Measurements from ENCODE around the gene TOLLIP. TPM values are rescaled to one million over a fixed set of nuclear protein-coding genes. Genes with fewer than 3 reads are reported as not detected.

The TOLLIP gene
- total and polyA plus RNA-seq, 9 of the 15 experiments (the other 6 are each of a cell fraction or from before 2014, with no cell fraction given): 0.23 to 22.8 (median 7.1) TPM

DNA sequence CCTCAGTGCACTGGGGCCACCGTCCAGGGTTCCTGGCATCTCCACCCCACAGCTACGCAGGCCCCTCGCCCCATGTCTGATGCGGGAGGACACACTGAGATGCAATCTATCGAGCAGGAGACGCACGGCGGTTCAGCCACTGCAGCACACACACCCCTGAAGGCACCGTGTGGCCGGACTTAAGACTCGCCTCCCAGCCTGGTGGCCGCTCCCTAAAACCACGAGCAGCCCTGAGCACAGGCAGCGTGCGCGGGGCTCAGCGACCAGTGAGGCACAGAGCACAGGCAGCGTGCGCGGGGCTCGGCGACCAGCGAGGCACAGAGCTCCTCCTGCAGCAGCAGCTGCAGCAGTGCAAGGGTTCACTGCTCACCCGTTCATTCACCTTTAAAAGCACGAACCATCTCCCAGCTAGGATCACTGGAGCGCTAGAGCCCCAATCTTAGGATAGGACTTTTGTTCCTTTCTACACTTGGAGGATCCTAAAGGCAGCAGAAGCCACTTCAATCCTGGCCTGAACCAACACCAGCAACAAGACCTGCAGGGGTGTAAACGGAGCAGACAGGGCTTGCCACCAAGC is 31.4 kb downstream of the TOLLIP start:
- CTCF ChIA-PET (ENCODE audit: low intra/inter-chr PET ratio): no interaction called here
- in situ Hi-C loops (cut with MboI) (no loop called here), intact Hi-C loops (cut with micrococcal nuclease) (no loop called here)
- H3K9me3 ChIP-seq (replicated peaks; ENCODE audit: control insufficient read depth, insufficient read depth, low read depth, low read length): no peaks in the 10 kb centered on the region
- peak overlapping the region in 1 of 2 experiments; percentile 19; a peak in 1 of 4 replicates for H3K9ac ChIP-seq (ENCODE audit: insufficient read depth in 1 of 2, low read depth in 2 of 2, low read length in 2 of 2)
- H3K4me3 ChIP-seq: no peak overlapping the region
- 60% methylated on average over 24 of the region's 27 CpGs for WGBS (ENCODE audit: insufficient coverage, low coverage, missing lambda C conversion rate)
- H3K4me1 ChIP-seq (replicated peaks in 1 of 2; ENCODE audit: control insufficient read depth in 2 of 2, insufficient read depth in 2 of 2, low read length in 2 of 2): peaks cover 0 to 16% of the 10 kb centered on the region in 2 experiments; a peak in 2 of 5 replicates
- H2AFZ ChIP-seq (ENCODE audit: low read depth, low read length): no peak overlapping the region
- FAIRE-seq (no peak), ATAC-seq (no peak), DNase-seq (ENCODE audit: extremely low read depth in 1 of 4, low spot score in 3 of 4) (no peak)
- peaks cover 28% of the 10 kb centered on the region; the same call in 2 of the 3 replicates for H3K36me3 ChIP-seq (ENCODE audit: control insufficient read depth, insufficient read depth, low read length)
- H3K79me2 ChIP-seq (ENCODE audit: control insufficient read depth, insufficient read depth, low read length): no peaks in the 10 kb centered on the region
- H3K4me2 ChIP-seq (ENCODE audit: insufficient read depth, low read length): no peak overlapping the region
- BruUV-seq (replicated peaks): no TSS peak
- H3K27me3 ChIP-seq (ENCODE audit: control insufficient read depth in 2 of 2, insufficient read depth in 2 of 2, low read length in 2 of 2): no peaks in the 10 kb centered on the region
- H4K20me1 ChIP-seq (replicated peaks; ENCODE audit: control insufficient read depth, insufficient read depth, low read length): no peaks in the 10 kb centered on the region
- no peak for TF ChIP-seq MCM5 (IDR thresholded peaks at IDR 0.05; ENCODE audit: low read depth)
- no peak for TF ChIP-seq CBX3 (IDR thresholded peaks at IDR 0.05; ENCODE audit: borderline replicate concordance in 1 of 2, low read length in 2 of 2)
- TF ChIP-seq TAF1 (IDR thresholded peaks at IDR 0.05; ENCODE audit: control insufficient read depth, extremely low read depth, insufficient read depth, low read length, severe bottlenecking): no peak
- TF ChIP-seq NBN (IDR thresholded peaks at IDR 0.05; ENCODE audit: low read depth): no peak
- no peak for TF ChIP-seq KLF6 (CRISPR knock-in tag; IDR thresholded peaks at IDR 0.05; ENCODE audit: borderline replicate concordance)
- no peak for TF ChIP-seq OTX1 (CRISPR knock-in tag; IDR thresholded peaks at IDR 0.05)
- TF ChIP-seq MED1 (CRISPR knock-in tag; IDR thresholded peaks at IDR 0.05; ENCODE audit: borderline replicate concordance): no peak
- TF ChIP-seq ZNF766 (CRISPR knock-in tag; conservative IDR thresholded peaks at IDR 0.05): no peak
- TF ChIP-seq E2F1 (CRISPR knock-in tag; IDR thresholded peaks at IDR 0.05): no peak
- TF ChIP-seq EGR1 (conservative IDR thresholded peaks at IDR 0.05): no peak
- TF ChIP-seq CXXC5 (CRISPR knock-in tag; IDR thresholded peaks at IDR 0.05): no peak
- no peak for TF ChIP-seq PTRF (tag; IDR thresholded peaks at IDR 0.05)
- TF ChIP-seq DLX4 (CRISPR knock-in tag; IDR thresholded peaks at IDR 0.05): no peak
- TF ChIP-seq, protein P1, sequence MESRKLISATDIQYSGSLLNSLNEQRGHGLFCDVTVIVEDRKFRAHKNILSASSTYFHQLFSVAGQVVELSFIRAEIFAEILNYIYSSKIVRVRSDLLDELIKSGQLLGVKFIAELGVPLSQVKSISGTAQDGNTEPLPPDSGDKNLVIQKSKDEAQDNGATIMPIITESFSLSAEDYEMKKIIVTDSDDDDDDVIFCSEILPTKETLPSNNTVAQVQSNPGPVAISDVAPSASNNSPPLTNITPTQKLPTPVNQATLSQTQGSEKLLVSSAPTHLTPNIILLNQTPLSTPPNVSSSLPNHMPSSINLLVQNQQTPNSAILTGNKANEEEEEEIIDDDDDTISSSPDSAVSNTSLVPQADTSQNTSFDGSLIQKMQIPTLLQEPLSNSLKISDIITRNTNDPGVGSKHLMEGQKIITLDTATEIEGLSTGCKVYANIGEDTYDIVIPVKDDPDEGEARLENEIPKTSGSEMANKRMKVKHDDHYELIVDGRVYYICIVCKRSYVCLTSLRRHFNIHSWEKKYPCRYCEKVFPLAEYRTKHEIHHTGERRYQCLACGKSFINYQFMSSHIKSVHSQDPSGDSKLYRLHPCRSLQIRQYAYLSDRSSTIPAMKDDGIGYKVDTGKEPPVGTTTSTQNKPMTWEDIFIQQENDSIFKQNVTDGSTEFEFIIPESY (CRISPR knock-in tag; IDR thresholded peaks at IDR 0.05): no peak; the same call in 1 of the 2 replicates
- TF ChIP-seq ZNF76 (CRISPR knock-in tag; IDR thresholded peaks at IDR 0.05; ENCODE audit: borderline replicate concordance): no peak
- no peak for TF ChIP-seq ZNF224 (CRISPR knock-in tag; IDR thresholded peaks at IDR 0.05)
- no peak for TF ChIP-seq FOS (IDR thresholded peaks at IDR 0.05; ENCODE audit: extremely low read depth, insufficient read length)
- TF ChIP-seq ZNF717 (CRISPR knock-in tag; IDR thresholded peaks at IDR 0.05): no peak
- no peak for TF ChIP-seq PHF21A (IDR thresholded peaks at IDR 0.05; ENCODE audit: borderline replicate concordance, low read depth)
- H3K9me1 ChIP-seq (ENCODE audit: control insufficient read depth, insufficient read depth, low read length): peaks cover 8% of the 10 kb centered on the region
- H3K27ac ChIP-seq (ENCODE audit: extremely low read depth, low read depth, low read length): no peak overlapping the region
- POLR2A ChIA-PET: no interaction called here

Data from K562 (cell line).